IMR-90 (cell line): ENCODE results near the gene MTMR6. TPM values are rescaled to one million over a fixed set of nuclear protein-coding genes. Genes with fewer than 3 reads are reported as not detected.

Source experiments
- ATAC-seq: fragments of 200-7000 bp; cut with Tn5 transposase; 2 replicates; pipeline ENCODE4 v1.9.1; 2020; ENCODE audit warnings: low read depth, mild to moderate bottlenecking, moderate library complexity
- BruUV-seq: library from RNA; stranded (reverse); fragments of 400-500 nt; replicated peaks from 2 replicates; lab custom pipeline; 2021; lab: Mats Ljungman, UMichigan
- CTCF ChIA-PET: fragments of 300-600 bp; formaldehyde crosslinking; extraction: SDS; loops from one replicate; lab custom pipeline; 2021; ENCODE audit warnings: antibody characterized with exemption; lab: Yijun Ruan, JAX
- POLR2A ChIA-PET: fragments of 300-600 bp; sonication (Branson Sonifier 250); formaldehyde crosslinking; loops from one replicate; lab custom pipeline; 2022; ENCODE audit warnings: antibody characterized with exemption; ENCODE audit not compliant: unreplicated experiment; lab: Charles Lee
- DNase-seq: peaks from one replicate; pipeline ENCODE4 v3.0.0; 2013
- H2AFZ ChIP-seq: replicated peaks from 2 replicates; pipeline ENCODE3; 2013; ENCODE audit warnings: low read length, mild to moderate bottlenecking; ENCODE audit not compliant: poor library complexity
- H2AK5ac ChIP-seq: 2 replicates; pipeline ENCODE4 v1.6.1; 2013; ENCODE audit warnings: low read depth, low read length, inconsistent platforms
- H2AK9ac ChIP-seq: replicated peaks from 2 replicates; pipeline ENCODE3; 2013; ENCODE audit warnings: mild to moderate bottlenecking, low read depth, low read length, moderate library complexity; ENCODE audit not compliant: poor library complexity
- H2BK120ac ChIP-seq: 2 replicates; pipeline ENCODE4 v1.6.1; 2013; ENCODE audit warnings: low read depth, low read length, inconsistent platforms
- H2BK15ac ChIP-seq: 3 replicates; pipeline ENCODE4 v1.6.1; 2013; ENCODE audit warnings: low read depth, low read length, inconsistent platforms
- H2BK20ac ChIP-seq: 2 replicates; pipeline ENCODE4 v1.6.1; 2013; ENCODE audit warnings: low read depth, mild to moderate bottlenecking, inconsistent platforms, low read length, moderate library complexity
- H2BK5ac ChIP-seq: 2 replicates; pipeline ENCODE4 v1.6.1; 2013; ENCODE audit warnings: mild to moderate bottlenecking, low read depth, low read length, inconsistent platforms; ENCODE audit not compliant: poor library complexity, severe bottlenecking
- H3K14ac ChIP-seq: replicated peaks from 2 replicates; pipeline ENCODE4 v1.6.1; 2013; ENCODE audit warnings: low read depth, low read length, inconsistent platforms
- H3K18ac ChIP-seq: 2 replicates; pipeline ENCODE4 v1.6.1; 2013; ENCODE audit warnings: low read depth, low read length, control low read depth
- H3K23ac ChIP-seq: 2 replicates; pipeline ENCODE4 v1.6.1; 2013; ENCODE audit warnings: low read depth, low read length, inconsistent platforms
- H3K27ac ChIP-seq: 2 replicates; pipeline ENCODE4 v1.5.1; 2013; ENCODE audit warnings: mild to moderate bottlenecking, control low read depth, low read length; ENCODE audit not compliant: insufficient read depth
- H3K27me3 ChIP-seq: 2 replicates; pipeline ENCODE4 v1.6.1; 2013; ENCODE audit warnings: low read length; ENCODE audit not compliant: control insufficient read depth, insufficient read depth
- H3K36me3 ChIP-seq: 2 replicates; pipeline ENCODE4 v1.6.1; 2013; ENCODE audit warnings: low read length, mixed read lengths; ENCODE audit not compliant: control insufficient read depth, insufficient read depth
- H3K4ac ChIP-seq: 2 replicates; pipeline ENCODE4 v1.6.1; 2013; ENCODE audit warnings: low read depth, low read length, inconsistent platforms
- H3K4me1 ChIP-seq: 2 replicates; pipeline ENCODE4 v1.6.1; 2013; ENCODE audit warnings: low read length, mixed read lengths; ENCODE audit not compliant: control insufficient read depth, insufficient read depth
- H3K4me2 ChIP-seq: 2 replicates; pipeline ENCODE4 v1.6.1; 2013; ENCODE audit warnings: low read depth, mild to moderate bottlenecking, control low read depth, low read length, moderate library complexity
- H3K4me3 ChIP-seq: 2 replicates; pipeline ENCODE4 v1.5.1; 2013; ENCODE audit warnings: low read depth, mild to moderate bottlenecking, control low read depth, low read length, moderate library complexity; ENCODE audit not compliant: insufficient read depth
- H3K56ac ChIP-seq: 2 replicates; pipeline ENCODE4 v1.6.1; 2013; ENCODE audit warnings: low read length, inconsistent platforms; ENCODE audit not compliant: insufficient read depth; ENCODE audit errors: extremely low read depth
- H3K79me1 ChIP-seq, 2 experiments: 2 replicates each; pipeline ENCODE4 v1.6.1; 2013; ENCODE audit warnings: low read length in 2 of 2, inconsistent platforms in 1 of 2, low read depth in 1 of 2
- H3K9ac ChIP-seq: 2 replicates; pipeline ENCODE4 v1.6.1; 2013; ENCODE audit warnings: low read depth, low read length, control low read depth
- H3K9me1 ChIP-seq: 2 replicates; pipeline ENCODE4 v1.6.1; 2013; ENCODE audit warnings: low read length, inconsistent platforms; ENCODE audit not compliant: insufficient read depth
- H3K9me3 ChIP-seq: 2 replicates; pipeline ENCODE4 v1.6.1; 2013; ENCODE audit warnings: low read length; ENCODE audit not compliant: control insufficient read depth, insufficient read depth
- H4K20me1 ChIP-seq: 2 replicates; pipeline ENCODE4 v1.6.1; 2013; ENCODE audit warnings: low read length, inconsistent platforms; ENCODE audit not compliant: insufficient read depth
- H4K5ac ChIP-seq: 2 replicates; pipeline ENCODE4 v1.6.1; 2013; ENCODE audit warnings: mild to moderate bottlenecking, low read depth, low read length, control low read depth
- H4K8ac ChIP-seq, 2 experiments: 2 replicates each; pipeline ENCODE4 v1.6.1; 2013; ENCODE audit warnings: low read depth in 2 of 2, low read length in 2 of 2, control low read depth in 1 of 2, inconsistent platforms in 1 of 2
- H4K91ac ChIP-seq: 2 replicates; pipeline ENCODE4 v1.6.1; 2013; ENCODE audit warnings: low read depth, low read length, inconsistent platforms; ENCODE audit not compliant: insufficient read depth
- BHLHE40 ChIP-seq: fragments of 150-350 bp; IDR thresholded peaks from 2 replicates; pipeline ENCODE4 v1.6.1; 2016; ENCODE audit warnings: mild to moderate bottlenecking, low read depth, low read length
- CEBPB ChIP-seq: IDR thresholded peaks from 2 replicates; pipeline ENCODE4 v1.6.1; 2012; ENCODE audit warnings: low read depth, low read length, improper control_type of control experiment
- WGBS, 2 experiments: methylation state at CpG; one replicate each; pipeline versions ENCODE4 v1.1.5 to v1.1.7; 2013; ENCODE audit warnings: missing lambda C conversion rate in 2 of 2; ENCODE audit not compliant: insufficient read length in 1 of 2; ENCODE audit errors: extremely low coverage in 2 of 2; 5-methylcytosine and 5-hydroxymethylcytosine counted together
- dilution Hi-C: fragments of 300-500 bp; cut with HindIII; formaldehyde crosslinking; loops from one replicate; pipeline ENCODE4 v1.14.3; 2018; ENCODE audit warnings: low sequenced_read_pairs; ENCODE audit not compliant: unreplicated experiment
- in situ Hi-C: fragments of 300-500 bp; cut with MboI; formaldehyde crosslinking; loops from 3 replicates; pipeline ENCODE4 v1.14.3; 2019; ENCODE audit warnings: low sequenced_read_pairs, inconsistent platforms, mixed read lengths
- intact Hi-C: fragments of 100-400 bp; cut with micrococcal nuclease; formaldehyde crosslinking; loops from 2 replicates; pipeline ENCODE4 v1.10.0; 2022
- polyA plus RNA-seq, 3 experiments: library from polyadenylated mRNA; depleted of rRNA; stranded (reverse); fragments of >200 nt; gene quantifications; 2 replicates each; pipeline ENCODE4 v1.2.3, GENCODE V29; 2012; ENCODE audit warnings: low replicate concordance in 1 of 3
- total RNA-seq: library from RNA; depleted of rRNA; stranded (reverse); fragments of >200 nt; gene quantifications from 2 replicates; pipeline ENCODE4 v1.2.3, GENCODE V29; 2012

The MTMR6 gene
- total and polyA plus RNA-seq, 2 of the 4 experiments (the other 2 are of a cell fraction), result 9.4 to 21.7 TPM

- Histone ChIP-seq H3K18ac (no peak overlapping the region), H3K23ac (no peak overlapping the region), H2BK5ac (no peak overlapping the region), H4K5ac (no peak overlapping the region), H3K56ac (no peak overlapping the region), H2AK5ac (no peak overlapping the region), H2AFZ (peak overlapping the region; percentile 37), H3K4me1 (no peaks in the 10 kb centered on the region), H2AK9ac (no peak overlapping the region), H3K4me2 (no peak overlapping the region), H3K9ac (no peak overlapping the region), H4K91ac (no peak overlapping the region), H2BK120ac (no peak overlapping the region), H3K9me1 (no peaks in the 10 kb centered on the region), H2BK15ac (no peak overlapping the region), H3K9me3 (no peaks in the 10 kb centered on the region), H4K20me1 (no peaks in the 10 kb centered on the region), H3K27me3 (peaks cover 4% of the 10 kb centered on the region), H3K4ac (no peak overlapping the region), H4K8ac (no peak overlapping the region), H3K79me1 (no peaks in the 10 kb centered on the region), H3K4me3 (no peak overlapping the region), H2BK20ac (no peak overlapping the region), H3K14ac (no peak overlapping the region), H3K27ac (no peak overlapping the region), H3K36me3 (no peaks in the 10 kb centered on the region)
- intact Hi-C loops, result no loop called here
- in situ Hi-C loops, result no loop called here
- ChIA-PET POLR2A (no interaction called here), CTCF (no interaction called here)
- DNase-seq (peak; percentile 70), ATAC-seq (no peak)
- WGBS, 2 experiments, result 61% methylated on average over 3 of the region's 12 CpGs; no CpG with 5 or more reads in 1 of the 2 experiments
- peak; percentile 85 for TF ChIP-seq CEBPB
- no peak for TF ChIP-seq BHLHE40
- dilution Hi-C loops, result no loop called here
- BruUV-seq, result no TSS peak
Measured at GRCh38 chr13:25217023-25217885, 70.0 kb downstream of the MTMR6 start.
